PC-3 (cell line): ENCODE results near the gene RREB1. TPM values are rescaled to one million over a fixed set of nuclear protein-coding genes. Genes with fewer than 3 reads are reported as not detected.

Experiments
- ATAC-seq: fragments of 200-7000 bp; cut with Tn5 transposase; 2 replicates; pipeline ENCODE4 v1.9.1; 2020; ENCODE audit warnings: mild to moderate bottlenecking, moderate library complexity
- BruUV-seq: library from RNA; stranded (reverse); fragments of 400-500 nt; replicated peaks from 2 replicates; lab custom pipeline; 2021; lab: Mats Ljungman, UMichigan
- CTCF ChIA-PET: fragments of 300-600 bp; sonication (Branson Sonifier 250); formaldehyde crosslinking; loops from one replicate; lab custom pipeline; 2022; ENCODE audit warnings: antibody characterized with exemption; lab: Charles Lee
- POLR2A ChIA-PET: fragments of 300-600 bp; sonication (Branson Sonifier 250); formaldehyde crosslinking; loops from one replicate; lab custom pipeline; 2022; ENCODE audit warnings: antibody characterized with exemption; ENCODE audit not compliant: unreplicated experiment; lab: Charles Lee
- DNase-seq: peaks from one replicate; pipeline ENCODE4 v3.0.0-alpha.2; 2015
- H2AFZ ChIP-seq: fragments of 300-600 bp; sonication (generic); 2 replicates; pipeline ENCODE4 v1.6.0; 2016; ENCODE audit warnings: antibody characterized with exemption, low read length
- H3F3A ChIP-seq: fragments of 300-600 bp; sonication (generic); one replicate; pipeline ENCODE4 v1.6.0; 2017; ENCODE audit warnings: antibody characterized with exemption, low read length, control low read depth, mild to moderate bottlenecking; ENCODE audit not compliant: unreplicated experiment
- H3K27ac ChIP-seq: fragments of 300-600 bp; sonication (generic); 2 replicates; pipeline ENCODE4 v1.5.1; 2016; ENCODE audit warnings: mild to moderate bottlenecking, low read length
- H3K27me3 ChIP-seq: fragments of 300-600 bp; sonication (generic); 2 replicates; pipeline ENCODE4 v1.6.1; 2016; ENCODE audit warnings: low read length, mixed read lengths
- H3K36me3 ChIP-seq: fragments of 300-600 bp; sonication (generic); 2 replicates; pipeline ENCODE4 v1.6.1; 2016; ENCODE audit warnings: low read depth, mixed run types, low read length, mixed read lengths
- H3K4me1 ChIP-seq: fragments of 300-600 bp; sonication (generic); 2 replicates; pipeline ENCODE4 v1.5.1; 2016; ENCODE audit warnings: low read length; ENCODE audit not compliant: insufficient read depth
- H3K4me2 ChIP-seq: fragments of 300-600 bp; sonication (generic); 2 replicates; pipeline ENCODE4 v1.6.0; 2016; ENCODE audit warnings: low read length
- H3K4me3 ChIP-seq: fragments of 300-600 bp; sonication (generic); 2 replicates; pipeline ENCODE4 v1.5.1; 2016; ENCODE audit warnings: mild to moderate bottlenecking, low read length, mixed read lengths
- H3K79me2 ChIP-seq: fragments of 300-600 bp; sonication (generic); 2 replicates; pipeline ENCODE4 v1.6.1; 2017; ENCODE audit warnings: low read length, mixed read lengths
- H3K9ac ChIP-seq: fragments of 300-600 bp; sonication (generic); 2 replicates; pipeline ENCODE4 v1.6.0; 2016; ENCODE audit warnings: mild to moderate bottlenecking, low read length
- H3K9me2 ChIP-seq: fragments of 300-600 bp; sonication (generic); replicated peaks from 2 replicates; pipeline ENCODE4 v1.6.1; 2016; ENCODE audit warnings: mixed run types, low read length, mixed read lengths
- H3K9me3 ChIP-seq: fragments of 300-600 bp; sonication (generic); 2 replicates; pipeline ENCODE4 v1.6.1; 2016; ENCODE audit warnings: low read length, mixed read lengths
- H4K20me1 ChIP-seq: fragments of 300-600 bp; sonication (generic); 2 replicates; pipeline ENCODE4 v1.6.1; 2016; ENCODE audit warnings: low read length, mixed read lengths
- EZH2 ChIP-seq: fragments of 300-600 bp; sonication (generic); IDR thresholded peaks from one replicate; pipeline ENCODE4 v1.6.1; 2017; ENCODE audit warnings: antibody characterized with exemption, mild to moderate bottlenecking, low read length; ENCODE audit not compliant: unreplicated experiment
- EZH2phosphoT487 ChIP-seq: fragments of 300-600 bp; sonication (generic); IDR thresholded peaks from 2 replicates; pipeline ENCODE4 v1.6.1; 2018; ENCODE audit warnings: mild to moderate bottlenecking, antibody characterized with exemption, low read length, borderline replicate concordance
- intact Hi-C: fragments of 100-400 bp; cut with micrococcal nuclease; formaldehyde crosslinking; loops from 2 replicates; pipeline ENCODE4 v1.9.0; 2023
- total RNA-seq: library from RNA; depleted of rRNA; stranded (reverse); fragments of >200 nt; gene quantifications from 2 replicates; pipeline ENCODE4 v1.2.3, GENCODE V29; 2014
- TF ChIP-seq, protein P1 (sequence below): fragments of 300-600 bp; sonication (generic); conservative IDR thresholded peaks from 2 replicates; pipeline ENCODE4 v1.5.1; 2017; ENCODE audit warnings: antibody characterized with exemption, low read depth, mild to moderate bottlenecking, low read length

Gene RREB1
- total RNA-seq, 1 experiment from 2014 or later: 26.0 TPM

DNA sequence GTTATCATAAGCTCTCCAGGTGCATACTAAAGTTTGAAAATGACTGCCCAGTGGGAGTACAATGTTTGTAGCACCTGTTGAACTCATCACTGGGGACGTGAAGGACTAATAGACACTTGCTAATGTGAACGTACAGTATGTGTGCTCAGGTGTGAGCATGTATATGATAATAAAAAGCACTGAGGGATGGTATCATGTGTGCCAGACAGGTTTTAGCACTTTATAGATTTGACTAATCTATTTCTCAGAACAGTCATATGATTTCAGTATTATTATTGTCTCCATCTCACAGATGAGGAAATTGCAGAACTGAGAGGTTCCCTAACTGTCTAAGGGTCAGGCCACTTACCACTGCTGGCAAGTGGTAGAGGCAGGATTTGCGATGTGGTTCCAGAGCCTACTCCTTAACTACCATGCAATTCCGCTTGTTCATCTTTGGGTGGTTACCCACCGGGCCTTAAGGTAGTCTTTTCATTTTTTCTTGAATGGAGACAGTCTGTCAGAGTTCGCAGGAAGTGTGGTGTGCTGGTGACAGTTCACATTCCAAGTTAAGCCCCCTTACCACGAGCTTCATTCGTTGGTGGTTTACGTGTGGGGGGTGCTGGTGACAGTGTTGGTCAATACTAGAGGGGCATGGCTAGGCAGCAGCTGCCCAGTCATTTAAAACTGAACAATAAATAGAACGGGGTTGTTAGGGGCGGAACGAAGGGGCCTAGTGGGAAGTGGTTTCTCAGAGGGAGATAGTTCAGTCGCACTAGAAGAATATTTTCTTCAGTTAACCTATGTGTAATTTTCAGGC lies 46.8 kb downstream of the RREB1 start:
- ATAC-seq (no peak), DNase-seq (no peak)
- H3K27ac ChIP-seq: no peak overlapping the region
- intact Hi-C loops: no loop called here
- BruUV-seq: no TSS peak
- H3K4me1 ChIP-seq: peaks cover 30% of the 10 kb centered on the region
- peaks cover 9% of the 10 kb centered on the region; the same call in 1 of the 2 replicates for H3K36me3 ChIP-seq
- no peak overlapping the region for H3K4me2 ChIP-seq
- ChIA-PET CTCF (no interaction called here), POLR2A (no interaction called here)
- peaks cover 100% of the 10 kb centered on the region for H3K79me2 ChIP-seq
- H2AFZ ChIP-seq: no peak overlapping the region
- no peaks in the 10 kb centered on the region for H3K9me2 ChIP-seq
- no peaks in the 10 kb centered on the region for H3F3A ChIP-seq
- H3K27me3 ChIP-seq: no peaks in the 10 kb centered on the region
- no peak overlapping the region for H3K4me3 ChIP-seq
- H3K9ac ChIP-seq: no peak overlapping the region
- peaks cover 11% of the 10 kb centered on the region; the same call in 1 of the 2 replicates for H4K20me1 ChIP-seq
- TF ChIP-seq, protein P1, sequence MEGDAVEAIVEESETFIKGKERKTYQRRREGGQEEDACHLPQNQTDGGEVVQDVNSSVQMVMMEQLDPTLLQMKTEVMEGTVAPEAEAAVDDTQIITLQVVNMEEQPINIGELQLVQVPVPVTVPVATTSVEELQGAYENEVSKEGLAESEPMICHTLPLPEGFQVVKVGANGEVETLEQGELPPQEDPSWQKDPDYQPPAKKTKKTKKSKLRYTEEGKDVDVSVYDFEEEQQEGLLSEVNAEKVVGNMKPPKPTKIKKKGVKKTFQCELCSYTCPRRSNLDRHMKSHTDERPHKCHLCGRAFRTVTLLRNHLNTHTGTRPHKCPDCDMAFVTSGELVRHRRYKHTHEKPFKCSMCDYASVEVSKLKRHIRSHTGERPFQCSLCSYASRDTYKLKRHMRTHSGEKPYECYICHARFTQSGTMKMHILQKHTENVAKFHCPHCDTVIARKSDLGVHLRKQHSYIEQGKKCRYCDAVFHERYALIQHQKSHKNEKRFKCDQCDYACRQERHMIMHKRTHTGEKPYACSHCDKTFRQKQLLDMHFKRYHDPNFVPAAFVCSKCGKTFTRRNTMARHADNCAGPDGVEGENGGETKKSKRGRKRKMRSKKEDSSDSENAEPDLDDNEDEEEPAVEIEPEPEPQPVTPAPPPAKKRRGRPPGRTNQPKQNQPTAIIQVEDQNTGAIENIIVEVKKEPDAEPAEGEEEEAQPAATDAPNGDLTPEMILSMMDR: no peak
- no peak for TF ChIP-seq EZH2phosphoT487
- TF ChIP-seq EZH2: no peak
- H3K9me3 ChIP-seq: no peaks in the 10 kb centered on the region

DNA sequence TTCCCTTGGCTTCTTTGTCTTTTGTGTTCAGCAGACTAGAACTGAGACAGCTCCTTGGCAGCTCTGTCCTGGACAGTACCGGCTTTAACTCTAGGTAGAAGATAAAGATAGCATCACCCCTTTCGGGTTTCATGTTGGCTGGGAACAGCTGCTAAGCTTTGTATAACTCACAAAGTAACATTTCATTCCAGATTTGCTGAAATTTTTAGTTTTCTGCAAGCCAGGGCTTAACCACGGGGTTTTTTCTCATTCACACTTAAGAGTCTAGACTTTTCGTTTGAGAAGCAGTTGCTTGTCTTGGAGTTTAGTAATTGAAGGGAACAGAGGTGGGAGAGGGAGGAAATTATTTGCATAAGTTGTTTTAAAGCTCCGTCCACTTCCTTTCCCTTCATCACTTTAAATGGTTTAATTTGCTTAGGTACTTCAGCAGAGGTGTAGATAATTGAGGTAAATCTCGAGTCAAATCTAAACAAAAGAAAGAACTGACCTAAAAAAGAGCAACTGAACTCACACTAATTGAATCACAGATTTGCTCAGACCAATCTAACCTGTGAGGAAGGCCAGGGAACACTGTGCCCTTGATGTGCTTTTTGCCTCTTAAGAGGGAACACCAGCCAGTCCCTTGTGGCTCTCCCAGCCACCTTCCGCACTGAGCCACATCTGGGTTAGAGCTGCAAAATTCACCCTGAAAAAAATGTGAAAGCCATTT lies 48.3 kb downstream of the RREB1 start:
- no peaks in the 10 kb centered on the region for H3K9me3 ChIP-seq
- ChIA-PET POLR2A (no interaction called here), CTCF (no interaction called here)
- H4K20me1 ChIP-seq: peaks cover 11% of the 10 kb centered on the region; the same call in 1 of the 2 replicates
- intact Hi-C loops: no loop called here
- H2AFZ ChIP-seq: no peak overlapping the region
- H3K27me3 ChIP-seq: no peaks in the 10 kb centered on the region
- no peak overlapping the region for H3K4me3 ChIP-seq
- no peak overlapping the region for H3K27ac ChIP-seq
- H3K9me2 ChIP-seq: no peaks in the 10 kb centered on the region
- DNase-seq (no peak), ATAC-seq (no peak)
- no TSS peak for BruUV-seq
- H3K79me2 ChIP-seq: peaks cover 100% of the 10 kb centered on the region
- no peaks in the 10 kb centered on the region for H3F3A ChIP-seq
- H3K9ac ChIP-seq: no peak overlapping the region
- H3K36me3 ChIP-seq: peaks cover 11% of the 10 kb centered on the region; the same call in 1 of the 2 replicates
- peaks cover 34% of the 10 kb centered on the region for H3K4me1 ChIP-seq
- TF ChIP-seq EZH2phosphoT487 (no peak), EZH2 (no peak)
- TF ChIP-seq, protein P1: no peak
- no peak overlapping the region for H3K4me2 ChIP-seq
